Measurements from ENCODE around the gene CLSTN2. TPM values are rescaled to one million over a fixed set of nuclear protein-coding genes. Genes with fewer than 3 reads are reported as not detected.

The CLSTN2 gene
- total and polyA plus RNA-seq, 4 donors, result 20.7 to 44.5 (median 22.7) TPM

GRCh38 chr3:140341203-140341602 is 406.2 kb downstream of the CLSTN2 start:
- WGBS (ENCODE audit: insufficient coverage), result 26% methylated on average over 4 of the region's 5 CpGs
- H3K27me3 ChIP-seq (ENCODE audit: control insufficient read depth, insufficient read depth, low read length), result no peaks in the 10 kb centered on the region
- peak in 1 of 6 donors; percentile 49 for DNase-seq (ENCODE audit: low read depth in 4 of 6, low spot score in 6 of 6)
- peaks cover 3% of the 10 kb centered on the region for H3K4me1 ChIP-seq (ENCODE audit: control insufficient read depth, insufficient read depth, low read length)
- H3K36me3 ChIP-seq (ENCODE audit: control insufficient read depth, insufficient read depth, low read length), result no peaks in the 10 kb centered on the region
- no peaks in the 10 kb centered on the region for H3K9me3 ChIP-seq (ENCODE audit: control insufficient read depth, insufficient read depth, low read length)
- H3K4me3 ChIP-seq (ENCODE audit: low read depth, low read length), result no peak overlapping the region
- H3K27ac ChIP-seq (ENCODE audit: low read depth, low read length), result no peak overlapping the region

- DNase-seq (ENCODE audit: low read depth in 4 of 6, low spot score in 6 of 6), result no peak
- Histone ChIP-seq H3K9me3 (ENCODE audit: control insufficient read depth, insufficient read depth, low read length) (no peaks in the 10 kb centered on the region), H3K4me3 (ENCODE audit: low read depth, low read length) (no peak overlapping the region), H3K27ac (ENCODE audit: low read depth, low read length) (no peak overlapping the region), H3K36me3 (ENCODE audit: control insufficient read depth, insufficient read depth, low read length) (no peaks in the 10 kb centered on the region), H3K27me3 (ENCODE audit: control insufficient read depth, insufficient read depth, low read length) (no peaks in the 10 kb centered on the region), H3K4me1 (ENCODE audit: control insufficient read depth, insufficient read depth, low read length) (peaks cover 3% of the 10 kb centered on the region)
- WGBS (ENCODE audit: insufficient coverage), result 81% methylated on average over 4 of the region's 5 CpGs
These were observed 406.9 kb downstream of the CLSTN2 start for GRCh38 chr3:140341817-140342403.

- Histone ChIP-seq H3K4me3 (ENCODE audit: low read depth, low read length) (no peak overlapping the region), H3K36me3 (ENCODE audit: control insufficient read depth, insufficient read depth, low read length) (no peaks in the 10 kb centered on the region), H3K27me3 (ENCODE audit: control insufficient read depth, insufficient read depth, low read length) (no peaks in the 10 kb centered on the region), H3K4me1 (ENCODE audit: control insufficient read depth, insufficient read depth, low read length) (peaks cover 3% of the 10 kb centered on the region), H3K9me3 (ENCODE audit: control insufficient read depth, insufficient read depth, low read length) (no peaks in the 10 kb centered on the region), H3K27ac (ENCODE audit: low read depth, low read length) (no peak overlapping the region)
- 93% methylated on average over 2 of the region's 2 CpGs for WGBS (ENCODE audit: insufficient coverage)
- no peak for DNase-seq (ENCODE audit: low read depth in 4 of 6, low spot score in 6 of 6)
These were observed 407.7 kb downstream of the CLSTN2 start for GRCh38 chr3:140342668-140343067.

GRCh38 chr3:140343211-140344081 is 408.5 kb downstream of the CLSTN2 start:
- Histone ChIP-seq H3K9me3 (ENCODE audit: control insufficient read depth, insufficient read depth, low read length) (no peaks in the 10 kb centered on the region), H3K4me1 (ENCODE audit: control insufficient read depth, insufficient read depth, low read length) (peaks cover 3% of the 10 kb centered on the region), H3K27me3 (ENCODE audit: control insufficient read depth, insufficient read depth, low read length) (no peaks in the 10 kb centered on the region), H3K4me3 (ENCODE audit: low read depth, low read length) (no peak overlapping the region), H3K27ac (ENCODE audit: low read depth, low read length) (no peak overlapping the region), H3K36me3 (ENCODE audit: control insufficient read depth, insufficient read depth, low read length) (no peaks in the 10 kb centered on the region)
- no peak for DNase-seq (ENCODE audit: low read depth in 4 of 6, low spot score in 6 of 6)
- 77% methylated on average over 5 of the region's 8 CpGs for WGBS (ENCODE audit: insufficient coverage)

GRCh38 chr3:140344082-140344454 is 409.1 kb downstream of the CLSTN2 start:
- Histone ChIP-seq H3K9me3 (ENCODE audit: control insufficient read depth, insufficient read depth, low read length) (no peaks in the 10 kb centered on the region), H3K27ac (ENCODE audit: low read depth, low read length) (no peak overlapping the region), H3K4me3 (ENCODE audit: low read depth, low read length) (no peak overlapping the region), H3K27me3 (ENCODE audit: control insufficient read depth, insufficient read depth, low read length) (no peaks in the 10 kb centered on the region), H3K36me3 (ENCODE audit: control insufficient read depth, insufficient read depth, low read length) (no peaks in the 10 kb centered on the region), H3K4me1 (ENCODE audit: control insufficient read depth, insufficient read depth, low read length) (peaks cover 3% of the 10 kb centered on the region)
- no peak for DNase-seq (ENCODE audit: low read depth in 4 of 6, low spot score in 6 of 6)
- WGBS (ENCODE audit: insufficient coverage), result no CpG with 5 or more reads among the region's 5 CpGs

- no peaks in the 10 kb centered on the region for H3K36me3 ChIP-seq (ENCODE audit: control insufficient read depth, insufficient read depth, low read length)
- H3K4me3 ChIP-seq (ENCODE audit: low read depth, low read length), result no peak overlapping the region
- WGBS (ENCODE audit: insufficient coverage), result 90% methylated on average over 4 of the region's 5 CpGs
- no peaks in the 10 kb centered on the region for H3K9me3 ChIP-seq (ENCODE audit: control insufficient read depth, insufficient read depth, low read length)
- H3K27ac ChIP-seq (ENCODE audit: low read depth, low read length), result no peak overlapping the region
- H3K27me3 ChIP-seq (ENCODE audit: control insufficient read depth, insufficient read depth, low read length), result no peaks in the 10 kb centered on the region
- peaks cover 3% of the 10 kb centered on the region for H3K4me1 ChIP-seq (ENCODE audit: control insufficient read depth, insufficient read depth, low read length)
- DNase-seq (ENCODE audit: low read depth in 4 of 6, low spot score in 6 of 6), result peak in 1 of 6 donors; percentile 81
These were observed 409.7 kb downstream of the CLSTN2 start for GRCh38 chr3:140344601-140345205.

GRCh38 chr3:140347151-140347550 is 412.2 kb downstream of the CLSTN2 start:
- Histone ChIP-seq H3K36me3 (ENCODE audit: control insufficient read depth, insufficient read depth, low read length) (no peaks in the 10 kb centered on the region), H3K27ac (ENCODE audit: low read depth, low read length) (no peak overlapping the region), H3K4me1 (ENCODE audit: control insufficient read depth, insufficient read depth, low read length) (no peaks in the 10 kb centered on the region), H3K4me3 (ENCODE audit: low read depth, low read length) (no peak overlapping the region), H3K9me3 (ENCODE audit: control insufficient read depth, insufficient read depth, low read length) (no peaks in the 10 kb centered on the region), H3K27me3 (ENCODE audit: control insufficient read depth, insufficient read depth, low read length) (no peaks in the 10 kb centered on the region)
- DNase-seq (ENCODE audit: low read depth in 4 of 6, low spot score in 6 of 6), result no peak

- Histone ChIP-seq H3K27ac (ENCODE audit: low read depth, low read length) (no peak overlapping the region), H3K4me1 (ENCODE audit: control insufficient read depth, insufficient read depth, low read length) (no peaks in the 10 kb centered on the region), H3K9me3 (ENCODE audit: control insufficient read depth, insufficient read depth, low read length) (no peaks in the 10 kb centered on the region), H3K36me3 (ENCODE audit: control insufficient read depth, insufficient read depth, low read length) (no peaks in the 10 kb centered on the region), H3K27me3 (ENCODE audit: control insufficient read depth, insufficient read depth, low read length) (no peaks in the 10 kb centered on the region), H3K4me3 (ENCODE audit: low read depth, low read length) (no peak overlapping the region)
- DNase-seq (ENCODE audit: low read depth in 4 of 6, low spot score in 6 of 6), result no peak
- WGBS (ENCODE audit: insufficient coverage), result no CpG with 5 or more reads among the region's 4 CpGs
These were observed 415.0 kb downstream of the CLSTN2 start for GRCh38 chr3:140349938-140350337.

GRCh38 chr3:140351466-140351865 is 416.5 kb downstream of the CLSTN2 start:
- Histone ChIP-seq H3K27ac (ENCODE audit: low read depth, low read length) (no peak overlapping the region), H3K27me3 (ENCODE audit: control insufficient read depth, insufficient read depth, low read length) (no peaks in the 10 kb centered on the region), H3K4me3 (ENCODE audit: low read depth, low read length) (no peak overlapping the region), H3K4me1 (ENCODE audit: control insufficient read depth, insufficient read depth, low read length) (no peaks in the 10 kb centered on the region), H3K9me3 (ENCODE audit: control insufficient read depth, insufficient read depth, low read length) (no peaks in the 10 kb centered on the region), H3K36me3 (ENCODE audit: control insufficient read depth, insufficient read depth, low read length) (no peaks in the 10 kb centered on the region)
- no peak for DNase-seq (ENCODE audit: low read depth in 4 of 6, low spot score in 6 of 6)
- no CpG with 5 or more reads among the region's 3 CpGs for whole genome bisulfite sequencing (ENCODE audit: insufficient coverage)

All from spinal cord (tissue), 10 donors.